HPDE6-E6E7 (cell line): ENCODE data around the gene ORMDL3.

Experiments
- DNase-seq: peaks from one replicate; pipeline ENCODE4 v3.0.0; 2011; ENCODE audit warnings: missing footprints; ENCODE audit errors: extremely low spot score

Gene ORMDL3

DNA sequence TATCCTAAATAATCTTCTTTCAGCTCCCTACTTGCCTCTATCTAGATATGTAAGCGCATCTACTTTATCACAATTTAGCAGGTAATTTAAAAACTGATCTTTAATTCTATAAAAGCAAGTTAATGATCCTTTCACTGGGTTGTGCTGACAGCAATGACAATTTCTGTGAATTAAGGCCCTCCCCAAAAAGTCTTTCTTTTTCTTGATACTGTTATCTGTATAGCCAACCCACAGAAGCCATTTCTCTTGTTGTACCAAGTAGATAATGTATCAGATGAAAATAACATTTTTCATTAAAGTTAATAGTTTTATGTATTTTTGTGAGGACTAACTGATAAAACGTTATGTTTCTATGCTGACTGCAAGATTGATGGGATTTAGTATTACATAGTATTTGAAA lies 55.6 kb downstream of the ORMDL3 start:
- no peak for DNase-seq
